Ovary (tissue), 9 donors: ENCODE data around the gene CD300C. TPM values are rescaled to one million over a fixed set of nuclear protein-coding genes. Genes with fewer than 3 reads are reported as not detected.

Experiments
- DNase-seq, 5 donors: peaks; one replicate each; pipeline ENCODE4 v3.0.0-alpha.2; 2019 to 2020
- H3K27ac ChIP-seq, 2 donors: fragments of 200-600 bp; one replicate each; pipeline versions ENCODE4 v1.5.1 to v1.8.0; 2019 to 2022
- H3K27me3 ChIP-seq: fragments of 200-600 bp; one replicate; pipeline ENCODE4 v1.8.0; 2022
- H3K36me3 ChIP-seq: fragments of 200-600 bp; sonication (generic); one replicate; pipeline ENCODE4 v1.5.1; 2019
- H3K4me1 ChIP-seq: one replicate; pipeline ENCODE4 v1.8.1; 2013; ENCODE audit warnings: mild to moderate bottlenecking, moderate library complexity; ENCODE audit not compliant: insufficient read depth
- H3K4me3 ChIP-seq: fragments of 200-600 bp; sonication (generic); one replicate; pipeline ENCODE4 v1.5.1; 2017
- H3K9me3 ChIP-seq, 2 donors: fragments of 200-600 bp in 1 of 2; sonication (generic) in 1 of 2; one replicate each; pipeline versions ENCODE4 v1.5.1 to v1.8.1; 2013 to 2019; ENCODE audit warnings: mild to moderate bottlenecking in 1 of 2, moderate library complexity in 1 of 2
- EP300 ChIP-seq: sonication (generic); formaldehyde crosslinking; IDR thresholded peaks from one replicate; pipeline ENCODE4 v1.6.1; 2017; ENCODE audit warnings: antibody characterized with exemption
- POLR2A ChIP-seq: fragments of 450-650 bp; IDR thresholded peaks from one replicate; pipeline ENCODE4 v1.6.1; 2017; ENCODE audit warnings: antibody characterized with exemption, mild to moderate bottlenecking, moderate library complexity
- WGBS, 3 donors: extraction: QIAGEN DNeasy Blood & Tissue Kit in 1 of 3; methylation state at CpG; one replicate each; pipeline versions ENCODE4 v1.1.5 to v1.1.7; 2013 to 2017; 5-methylcytosine and 5-hydroxymethylcytosine counted together
- intact Hi-C, 4 donors: fragments of 100-400 bp; cut with DNase I; formaldehyde crosslinking; loops; one replicate each; pipeline versions ENCODE4 v1.11.0 to v1.15.1; 2022 to 2023
- polyA plus RNA-seq, 2 donors: library from polyadenylated mRNA; stranded (reverse); fragments of 200-250 nt in 1 of 2; fragments of 350-450 nt in 1 of 2; fragmentation: Illumina TruSeq in 1 of 2; extraction: RNeasy Lipid Tissue Mini Kit (QIAGEN cat#74804) in 1 of 2; gene quantifications; one replicate each; pipeline ENCODE4 v1.2.3, GENCODE V29; 2013 to 2014
- total RNA-seq, 7 donors: library from RNA; depleted of rRNA in 2 of 7; stranded (reverse); fragments of >200 nt in 2 of 7; fragmentation: NEBNext Ultra II Directional in 3 of 7; extraction: Animal tissue kit (Norgen Biotek cat#: 25700) in 3 of 7; gene quantifications; one replicate each; pipeline versions ENCODE4 v1.1.0 to v1.2.4, GENCODE V29; 2016 to 2023
- TF ChIP-seq, protein P1 (sequence below), 3 donors: fragments of 450-650 bp in 2 of 3; fragments of 200-600 bp in 1 of 3; IDR thresholded peaks; one replicate each; pipeline versions ENCODE4 v1.5.1 to v1.8.0; 2016 to 2022; ENCODE audit warnings: antibody characterized with exemption in 3 of 3, mild to moderate bottlenecking in 1 of 3
- donor health status: DM: no; HTN: no; CAD: no; lungs with moderate emphysema.
- donor health status: DM: no; HTN: no; CAD: no.
- donor health status: Bipolar disorder and iron deficiency.
- donor health status: DM: yes; HTN: yes; CAD: no.
- donor health status: DM: no; HTN: no; CAD: no.
- donor health status: DM: yes; HTN: yes; CAD: no.

CD300C gene
- total and polyA plus RNA-seq, 9 donors: 0.18 to 1.6 (median 0.46) TPM; not detected in 1

DNA sequence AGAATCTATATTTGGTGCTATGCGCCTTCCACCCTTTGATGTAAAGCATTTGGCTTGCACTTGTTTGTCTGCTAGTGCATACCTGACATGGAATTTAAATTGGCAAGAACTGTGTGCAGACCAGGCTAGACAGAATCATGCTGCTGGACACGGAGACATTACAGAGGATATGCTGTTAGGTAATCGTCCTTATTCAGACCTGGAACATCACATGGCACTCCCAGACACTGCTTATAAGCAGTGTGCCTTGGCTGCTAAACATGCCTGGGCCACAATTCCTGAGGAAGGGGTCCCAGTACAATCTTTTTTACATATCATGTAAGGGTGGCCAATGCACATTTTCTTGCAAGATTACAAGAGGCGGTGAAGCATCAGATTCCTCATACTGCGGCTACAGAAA, 39.8 kb upstream of the CD300C start:
- Histone ChIP-seq H3K27ac (no peak overlapping the region), H3K4me1 (no peaks in the 10 kb centered on the region), H3K4me3 (no peak overlapping the region), H3K36me3 (no peaks in the 10 kb centered on the region), H3K27me3 (no peaks in the 10 kb centered on the region), H3K9me3 (no peaks in the 10 kb centered on the region)
- TF ChIP-seq EP300: no peak
- TF ChIP-seq, protein P1, sequence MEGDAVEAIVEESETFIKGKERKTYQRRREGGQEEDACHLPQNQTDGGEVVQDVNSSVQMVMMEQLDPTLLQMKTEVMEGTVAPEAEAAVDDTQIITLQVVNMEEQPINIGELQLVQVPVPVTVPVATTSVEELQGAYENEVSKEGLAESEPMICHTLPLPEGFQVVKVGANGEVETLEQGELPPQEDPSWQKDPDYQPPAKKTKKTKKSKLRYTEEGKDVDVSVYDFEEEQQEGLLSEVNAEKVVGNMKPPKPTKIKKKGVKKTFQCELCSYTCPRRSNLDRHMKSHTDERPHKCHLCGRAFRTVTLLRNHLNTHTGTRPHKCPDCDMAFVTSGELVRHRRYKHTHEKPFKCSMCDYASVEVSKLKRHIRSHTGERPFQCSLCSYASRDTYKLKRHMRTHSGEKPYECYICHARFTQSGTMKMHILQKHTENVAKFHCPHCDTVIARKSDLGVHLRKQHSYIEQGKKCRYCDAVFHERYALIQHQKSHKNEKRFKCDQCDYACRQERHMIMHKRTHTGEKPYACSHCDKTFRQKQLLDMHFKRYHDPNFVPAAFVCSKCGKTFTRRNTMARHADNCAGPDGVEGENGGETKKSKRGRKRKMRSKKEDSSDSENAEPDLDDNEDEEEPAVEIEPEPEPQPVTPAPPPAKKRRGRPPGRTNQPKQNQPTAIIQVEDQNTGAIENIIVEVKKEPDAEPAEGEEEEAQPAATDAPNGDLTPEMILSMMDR (IDR thresholded peaks at IDR 0.05): no peak
- no peak for TF ChIP-seq POLR2A
- WGBS, 3 donors: 76 to 77% (median 76%) methylated on average over 5 of the region's 5 CpGs
- DNase-seq: no peak
- intact Hi-C loops: no loop called here

DNA sequence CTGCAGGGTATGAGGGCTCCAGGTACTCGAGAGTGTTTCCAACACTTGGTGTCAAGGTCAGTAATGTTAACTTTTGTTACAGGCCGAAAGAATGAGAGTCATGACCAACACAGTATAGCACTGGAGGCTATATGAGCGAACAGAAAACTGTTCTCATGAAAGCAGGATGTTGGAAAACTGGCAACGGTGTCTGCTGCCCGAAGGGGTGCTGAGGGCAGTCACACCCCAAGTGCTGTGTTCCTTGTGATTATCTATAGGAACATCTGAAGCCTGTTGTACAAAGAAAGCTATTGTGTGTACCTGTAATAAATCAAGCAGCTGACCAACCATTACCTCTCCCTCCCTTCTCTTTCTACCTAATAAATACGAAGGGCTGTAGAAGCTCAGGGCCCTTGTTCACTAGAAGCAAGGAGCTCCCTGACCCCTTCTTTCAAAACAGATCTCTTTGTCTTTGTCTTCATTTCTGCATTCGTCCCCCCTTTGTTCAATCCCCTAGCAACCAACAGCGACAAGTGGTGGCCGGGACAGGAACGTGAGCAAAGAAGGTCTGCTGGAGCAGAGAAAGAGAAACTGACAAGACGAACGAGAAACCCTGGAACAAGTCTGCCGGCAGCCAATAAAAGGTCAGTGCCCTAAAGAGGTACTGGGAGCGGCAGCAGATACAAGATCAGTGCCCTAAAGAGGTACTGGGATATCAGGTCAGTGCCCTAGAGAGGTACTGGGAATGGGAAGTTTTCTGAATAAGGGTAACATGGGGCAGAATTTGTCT, 38.6 kb upstream of the CD300C start:
- 75 to 81% (median 79%) methylated on average over 14 of the region's 14 CpGs for WGBS, 3 donors
- no peaks in the 10 kb centered on the region for H3K4me1 ChIP-seq
- no peaks in the 10 kb centered on the region for H3K27me3 ChIP-seq
- no peak overlapping the region for H3K4me3 ChIP-seq
- no peak overlapping the region for H3K27ac ChIP-seq
- no peaks in the 10 kb centered on the region for H3K9me3 ChIP-seq
- TF ChIP-seq EP300 (no peak), POLR2A (no peak)
- TF ChIP-seq, protein P1 (IDR thresholded peaks at IDR 0.05): no peak
- intact Hi-C loops: no loop called here
- H3K36me3 ChIP-seq: no peaks in the 10 kb centered on the region
- no peak for DNase-seq

DNA sequence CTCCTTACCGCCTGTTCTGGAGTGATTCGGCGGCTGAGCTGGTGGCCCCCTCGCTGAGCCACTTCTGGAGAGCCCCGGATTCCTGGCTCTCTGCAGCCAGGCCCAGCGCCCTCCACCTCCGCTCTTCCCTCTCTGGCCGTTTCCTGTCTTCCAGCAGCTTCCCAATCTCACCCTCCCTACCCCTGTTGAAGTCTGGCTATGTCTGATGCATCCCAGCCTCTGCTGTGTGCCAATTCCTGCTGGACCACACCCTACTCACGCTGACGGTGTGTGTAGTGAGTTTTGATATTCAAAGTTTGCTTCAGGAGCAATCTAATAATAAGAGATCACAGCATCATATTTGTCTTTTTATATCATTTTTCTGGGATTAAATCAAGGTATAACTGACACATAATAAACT, 36.7 kb upstream of the CD300C start:
- no peak overlapping the region for H3K27ac ChIP-seq
- H3K4me1 ChIP-seq: no peaks in the 10 kb centered on the region
- WGBS, 3 donors: 70 to 75% (median 73%) methylated on average over 10 of the region's 10 CpGs
- TF ChIP-seq POLR2A (no peak), EP300 (no peak)
- TF ChIP-seq, protein P1 (IDR thresholded peaks at IDR 0.05): no peak
- intact Hi-C loops: no loop called here
- H3K9me3 ChIP-seq: no peaks in the 10 kb centered on the region
- no peak overlapping the region for H3K4me3 ChIP-seq
- no peaks in the 10 kb centered on the region for H3K27me3 ChIP-seq
- H3K36me3 ChIP-seq: no peaks in the 10 kb centered on the region
- no peak for DNase-seq

DNA sequence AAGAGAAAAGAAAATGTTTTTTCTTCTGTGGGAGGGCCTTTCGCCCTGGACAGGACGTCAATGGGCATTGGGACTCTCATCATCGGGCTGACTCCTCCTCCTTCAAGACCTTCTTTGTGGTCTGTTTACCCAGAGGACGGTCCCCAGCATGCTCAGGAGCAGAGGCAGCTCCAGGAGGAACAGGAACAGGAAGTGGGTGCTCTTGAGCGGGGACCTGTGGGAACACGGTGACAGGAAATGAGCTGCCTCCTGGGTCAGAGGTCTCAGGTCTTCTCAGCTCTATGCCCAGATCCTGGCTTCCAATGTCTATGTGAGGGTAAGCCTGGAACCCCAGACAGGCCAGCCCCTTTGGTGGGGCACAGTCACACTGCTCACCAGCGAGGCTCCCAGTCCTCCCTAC, 34.0 kb upstream of the CD300C start:
- Histone ChIP-seq H3K9me3 (no peaks in the 10 kb centered on the region), H3K27ac (no peak overlapping the region), H3K27me3 (no peaks in the 10 kb centered on the region), H3K4me3 (no peak overlapping the region), H3K4me1 (no peaks in the 10 kb centered on the region), H3K36me3 (no peaks in the 10 kb centered on the region)
- intact Hi-C loops: no loop called here
- TF ChIP-seq, protein P1 (IDR thresholded peaks at IDR 0.05): no peak
- TF ChIP-seq POLR2A (no peak), EP300 (no peak)
- DNase-seq: no peak
- 62 to 74% (median 71%) methylated on average over 7 of the region's 7 CpGs for WGBS, 3 donors
